ENCODE results near the gene GMPS. TPM values are rescaled to one million over a fixed set of nuclear protein-coding genes. Genes with fewer than 3 reads are reported as not detected.

GMPS gene
- total and polyA plus RNA-seq, 4 donors: 14.9 to 43.2 (median 31.0) TPM

DNA sequence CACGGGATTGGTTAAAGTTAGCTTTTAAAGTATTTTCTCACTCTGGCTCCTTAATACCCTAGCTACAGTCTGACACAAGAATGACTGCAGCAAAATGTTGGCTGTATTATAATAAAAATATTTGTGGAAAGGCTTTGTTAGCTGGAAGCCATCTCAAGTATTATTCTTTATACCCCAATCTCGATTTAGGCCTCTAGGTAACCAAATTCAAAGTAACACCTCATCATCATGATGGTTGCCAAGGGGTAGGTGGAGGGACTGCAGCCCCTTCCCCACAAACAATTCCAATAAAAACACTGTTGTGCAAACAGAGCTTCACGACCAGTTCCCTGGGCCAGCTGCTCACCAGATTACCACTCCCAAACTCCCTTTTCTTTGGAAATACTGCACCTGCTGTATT, 759 bp upstream of the GMPS start:
- H3K9me3 ChIP-seq (ENCODE audit: control insufficient read depth, low read length): no peaks in the 10 kb centered on the region
- peak overlapping the region in 1 of 2 donors; percentile 22 for H3K4me3 ChIP-seq (ENCODE audit: low read length in 2 of 2)
- no peaks in the 10 kb centered on the region for H3K27me3 ChIP-seq (ENCODE audit: control insufficient read depth in 1 of 2, insufficient read depth in 2 of 2, low read length in 1 of 2)
- H3K36me3 ChIP-seq (ENCODE audit: control insufficient read depth in 1 of 2, insufficient read depth in 2 of 2, low read length in 1 of 2): no peaks in the 10 kb centered on the region
- DNase-seq (no peak), ATAC-seq (ENCODE audit: low FRiP score) (no peak)
- intact Hi-C loops (cut with DNase I): loop anchor here (1.0 to 10.0 kb wide), 4 partner anchors 15 to 65 kb away; partner anchors contain the start of genes SLC33A1 (in 2 of the 2) and C3orf33 (in 1 of the 2)
- WGBS, 2 donors: 2 to 7% methylated on average over 3 of the region's 3 CpGs
- H3K27ac ChIP-seq (ENCODE audit: low read depth in 1 of 2, low read length in 2 of 2): peak overlapping the region; percentile 46 to 71
- H3K4me1 ChIP-seq (ENCODE audit: control insufficient read depth in 1 of 2, insufficient read depth in 2 of 2, low read length in 2 of 2): no peaks in the 10 kb centered on the region

DNA sequence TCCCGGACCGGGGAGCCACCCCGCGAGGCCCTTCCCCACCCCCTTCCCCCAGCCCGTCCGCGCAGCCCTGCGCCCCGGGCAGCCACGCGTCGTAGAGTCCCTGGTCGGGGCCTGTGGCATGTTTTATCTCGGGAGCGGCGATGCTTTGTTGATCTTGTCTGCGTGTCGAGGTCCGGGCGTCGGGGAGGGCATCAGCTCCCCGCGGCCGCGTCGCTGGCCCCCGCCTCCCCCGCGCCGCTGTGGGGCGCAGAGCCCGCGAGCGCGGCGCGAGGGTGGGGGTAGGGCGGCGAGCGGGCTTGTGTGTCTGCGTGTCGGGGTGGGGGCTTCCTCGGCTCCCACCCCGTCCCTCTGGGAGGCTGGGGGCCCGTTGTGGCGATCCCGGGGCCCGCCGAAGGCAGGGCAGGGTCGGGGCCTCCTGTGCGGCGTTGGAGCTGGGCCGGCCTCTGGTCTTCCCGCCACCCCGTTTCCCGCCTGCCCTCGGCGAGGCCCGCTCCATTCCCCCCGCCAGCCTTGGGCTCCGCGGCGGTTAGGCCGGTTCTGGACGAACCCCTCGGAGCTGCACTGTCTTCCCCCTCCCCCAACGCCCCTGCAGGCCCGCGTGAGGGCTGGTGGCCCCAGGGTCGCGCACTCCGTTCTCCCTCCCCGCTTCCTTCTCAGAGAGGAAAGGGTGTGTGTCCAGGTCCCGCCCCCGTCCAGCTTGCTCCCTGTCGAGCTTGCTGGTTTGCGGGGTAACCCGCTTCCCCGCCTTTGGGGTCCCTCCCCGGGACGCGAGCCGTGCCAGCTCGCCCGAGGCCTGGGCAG, 695 bp downstream of the GMPS start:
- no peaks in the 10 kb centered on the region for H3K4me1 ChIP-seq (ENCODE audit: control insufficient read depth in 1 of 2, insufficient read depth in 2 of 2, low read length in 2 of 2)
- peak; percentile 75 to 86 for DNase-seq
- 0 to 1% methylated on average over 61 to 85 of the region's 85 CpGs for WGBS, 2 donors
- intact Hi-C loops (cut with DNase I): loop anchor here (1.0 to 10.0 kb wide), 3 partner anchors 17 to 66 kb away; partner anchors contain the start of genes C3orf33 (in 1 of the 2) and SLC33A1 (in 1 of the 2)
- H3K27me3 ChIP-seq (ENCODE audit: control insufficient read depth in 1 of 2, insufficient read depth in 2 of 2, low read length in 1 of 2): no peaks in the 10 kb centered on the region
- H3K27ac ChIP-seq (ENCODE audit: low read depth in 1 of 2, low read length in 2 of 2): peak overlapping the region; percentile 57 to 64
- H3K36me3 ChIP-seq (ENCODE audit: control insufficient read depth in 1 of 2, insufficient read depth in 2 of 2, low read length in 1 of 2): no peaks in the 10 kb centered on the region
- ATAC-seq (ENCODE audit: low FRiP score): peak; percentile 64
- H3K4me3 ChIP-seq (ENCODE audit: low read length in 2 of 2): peak overlapping the region; percentile 69 to 87
- no peaks in the 10 kb centered on the region for H3K9me3 ChIP-seq (ENCODE audit: control insufficient read depth, low read length)

DNA sequence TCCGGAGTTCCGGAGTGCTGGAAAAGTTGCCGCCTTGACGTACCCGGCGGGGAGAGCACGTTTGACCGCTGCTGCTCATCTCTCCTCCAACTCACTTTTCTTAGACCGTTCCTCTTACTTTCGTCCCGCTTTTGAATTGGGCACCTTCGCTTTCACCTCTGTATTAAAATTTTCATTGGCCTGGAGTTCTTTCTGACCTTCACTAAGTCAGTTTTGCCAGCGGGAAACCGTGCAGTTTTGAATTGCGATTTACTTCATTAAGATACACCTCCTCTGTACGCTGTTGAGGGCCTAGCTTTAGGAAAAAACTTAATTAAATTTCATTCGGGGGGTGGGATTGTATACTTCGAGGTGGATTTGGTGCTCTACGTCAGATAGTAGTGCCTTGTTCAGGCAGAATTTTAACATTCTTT, 1.3 kb downstream of the GMPS start:
- no peaks in the 10 kb centered on the region for H3K9me3 ChIP-seq (ENCODE audit: control insufficient read depth, low read length)
- peak overlapping the region; percentile 44 to 64 for H3K27ac ChIP-seq (ENCODE audit: low read depth in 1 of 2, low read length in 2 of 2)
- WGBS, 2 donors: 1% methylated on average over 19 of the region's 19 CpGs
- H3K27me3 ChIP-seq (ENCODE audit: control insufficient read depth in 1 of 2, insufficient read depth in 2 of 2, low read length in 1 of 2): no peaks in the 10 kb centered on the region
- peak overlapping the region; percentile 69 to 87 for H3K4me3 ChIP-seq (ENCODE audit: low read length in 2 of 2)
- DNase-seq: no peak
- no peak for ATAC-seq (ENCODE audit: low FRiP score)
- H3K4me1 ChIP-seq (ENCODE audit: control insufficient read depth in 1 of 2, insufficient read depth in 2 of 2, low read length in 2 of 2): no peaks in the 10 kb centered on the region
- intact Hi-C loops (cut with DNase I): loop anchor here (5.0 to 10.0 kb wide), 2 partner anchors 41 to 67 kb away; partner anchors contain the start of gene C3orf33 (in 1 of the 2)
- H3K36me3 ChIP-seq (ENCODE audit: control insufficient read depth in 1 of 2, insufficient read depth in 2 of 2, low read length in 1 of 2): no peaks in the 10 kb centered on the region

DNA sequence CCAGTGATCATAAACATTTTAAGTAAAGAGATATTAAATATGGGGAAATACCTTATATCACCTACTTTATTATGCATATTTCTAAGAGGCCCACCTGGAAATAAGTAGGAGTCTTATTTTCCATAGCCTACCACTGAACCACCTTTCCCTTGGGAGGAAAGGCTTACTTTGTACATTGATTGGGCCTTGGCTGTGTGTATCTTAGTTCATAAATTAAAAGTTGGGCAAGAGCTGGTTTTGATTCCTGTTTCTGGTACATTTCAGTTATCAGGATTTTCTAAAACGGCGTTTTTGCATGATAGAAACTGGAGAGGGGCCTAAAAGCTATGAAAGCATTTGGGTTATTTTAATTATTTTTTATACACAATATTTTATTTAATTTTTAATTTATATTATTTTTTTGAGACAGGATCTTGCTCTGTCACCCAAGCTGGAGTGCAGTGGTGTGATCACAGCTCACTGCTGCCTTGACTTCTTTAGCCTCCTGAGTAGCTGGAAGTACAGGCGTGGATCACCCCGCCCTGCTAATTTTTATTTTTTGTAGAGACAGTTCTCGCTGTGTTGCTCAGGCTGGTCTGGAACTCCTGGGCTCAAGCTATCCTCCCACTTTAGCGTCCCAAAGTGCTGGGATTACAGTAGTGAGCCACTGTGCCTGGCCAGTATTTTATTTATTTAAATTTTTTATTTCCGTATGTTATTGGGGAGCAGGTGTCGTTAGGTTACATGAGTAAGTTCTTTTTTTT, 2.6 kb downstream of the GMPS start:
- no peak overlapping the region for H3K4me3 ChIP-seq (ENCODE audit: low read length in 2 of 2)
- DNase-seq (no peak), ATAC-seq (ENCODE audit: low FRiP score) (no peak)
- 72 to 81% methylated on average over 8 of the region's 8 CpGs for WGBS, 2 donors
- H3K9me3 ChIP-seq (ENCODE audit: control insufficient read depth, low read length): no peaks in the 10 kb centered on the region
- no peak overlapping the region for H3K27ac ChIP-seq (ENCODE audit: low read depth in 1 of 2, low read length in 2 of 2)
- no peaks in the 10 kb centered on the region for H3K27me3 ChIP-seq (ENCODE audit: control insufficient read depth in 1 of 2, insufficient read depth in 2 of 2, low read length in 1 of 2)
- no peaks in the 10 kb centered on the region for H3K4me1 ChIP-seq (ENCODE audit: control insufficient read depth in 1 of 2, insufficient read depth in 2 of 2, low read length in 2 of 2)
- no peaks in the 10 kb centered on the region for H3K36me3 ChIP-seq (ENCODE audit: control insufficient read depth in 1 of 2, insufficient read depth in 2 of 2, low read length in 1 of 2)
- intact Hi-C loops (cut with DNase I): loop anchor here (5.0 to 10.0 kb wide), 2 partner anchors 39 to 68 kb away; partner anchors contain the start of gene C3orf33 (in 1 of the 2)

DNA sequence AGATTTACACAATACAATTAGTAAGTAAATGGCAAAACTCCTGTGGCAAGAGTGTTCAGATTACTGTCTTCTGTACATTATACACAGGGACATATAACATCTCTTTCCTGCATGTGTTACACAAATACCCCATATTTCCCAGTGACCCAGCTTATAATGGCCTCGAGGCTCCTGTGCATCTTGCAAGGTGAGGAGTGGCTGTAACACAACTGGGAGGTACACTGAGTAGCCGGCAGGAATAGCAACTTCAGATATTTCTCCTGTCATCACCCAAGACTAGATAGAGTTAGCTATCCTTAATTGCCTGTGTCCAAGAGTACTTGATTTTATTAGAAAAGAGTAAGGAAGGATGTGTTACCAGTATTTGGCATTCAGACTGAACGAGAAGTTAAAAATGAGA, 5.6 kb downstream of the GMPS start:
- Histone ChIP-seq H3K4me3 (ENCODE audit: low read length in 2 of 2) (no peak overlapping the region), H3K36me3 (ENCODE audit: control insufficient read depth in 1 of 2, insufficient read depth in 2 of 2, low read length in 1 of 2) (no peaks in the 10 kb centered on the region), H3K27ac (ENCODE audit: low read depth in 1 of 2, low read length in 2 of 2) (no peak overlapping the region), H3K4me1 (ENCODE audit: control insufficient read depth in 1 of 2, insufficient read depth in 2 of 2, low read length in 2 of 2) (no peaks in the 10 kb centered on the region), H3K9me3 (ENCODE audit: control insufficient read depth, low read length) (no peaks in the 10 kb centered on the region), H3K27me3 (ENCODE audit: control insufficient read depth in 1 of 2, insufficient read depth in 2 of 2, low read length in 1 of 2) (no peaks in the 10 kb centered on the region)
- ATAC-seq (ENCODE audit: low FRiP score) (no peak), DNase-seq (no peak)
- intact Hi-C loops (cut with DNase I): loop anchor here in 1 of 2 donors (10.0 kb wide), 1 partner anchor 71 kb away; the partner anchor contains the start of gene C3orf33
- WGBS, 2 donors: 58 to 77% methylated on average over 3 of the region's 3 CpGs

DNA sequence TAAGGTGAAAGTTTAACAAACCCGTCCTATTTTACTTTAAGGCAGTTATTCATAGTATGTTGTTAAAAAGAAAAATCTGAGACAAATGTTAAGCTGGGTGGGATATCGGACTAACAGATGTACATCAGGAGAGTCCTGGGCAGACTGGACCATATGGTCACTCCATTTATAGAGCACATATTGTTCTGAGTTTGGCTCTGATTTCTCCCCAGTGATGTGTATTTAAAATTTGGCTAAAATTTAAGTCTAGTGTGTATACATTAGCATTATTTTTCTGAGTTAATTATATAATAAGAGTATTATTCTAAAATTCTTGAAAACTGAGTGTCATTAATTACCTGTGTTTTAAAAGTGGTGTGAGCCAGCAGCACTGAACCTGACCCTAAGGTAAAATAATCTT, 6.1 kb downstream of the GMPS start:
- no peak overlapping the region for H3K27ac ChIP-seq (ENCODE audit: low read depth in 1 of 2, low read length in 2 of 2)
- no peaks in the 10 kb centered on the region for H3K4me1 ChIP-seq (ENCODE audit: control insufficient read depth in 1 of 2, insufficient read depth in 2 of 2, low read length in 2 of 2)
- H3K9me3 ChIP-seq (ENCODE audit: control insufficient read depth, low read length): no peaks in the 10 kb centered on the region
- DNase-seq (no peak), ATAC-seq (ENCODE audit: low FRiP score) (no peak)
- intact Hi-C loops (cut with DNase I): loop anchor here in 1 of 2 donors (10.0 kb wide), 1 partner anchor 72 kb away; the partner anchor contains the start of gene C3orf33
- WGBS, 2 donors: 84 to 89% methylated on average over 2 of the region's 2 CpGs
- no peaks in the 10 kb centered on the region for H3K36me3 ChIP-seq (ENCODE audit: control insufficient read depth in 1 of 2, insufficient read depth in 2 of 2, low read length in 1 of 2)
- no peak overlapping the region for H3K4me3 ChIP-seq (ENCODE audit: low read length in 2 of 2)
- H3K27me3 ChIP-seq (ENCODE audit: control insufficient read depth in 1 of 2, insufficient read depth in 2 of 2, low read length in 1 of 2): no peaks in the 10 kb centered on the region

DNA sequence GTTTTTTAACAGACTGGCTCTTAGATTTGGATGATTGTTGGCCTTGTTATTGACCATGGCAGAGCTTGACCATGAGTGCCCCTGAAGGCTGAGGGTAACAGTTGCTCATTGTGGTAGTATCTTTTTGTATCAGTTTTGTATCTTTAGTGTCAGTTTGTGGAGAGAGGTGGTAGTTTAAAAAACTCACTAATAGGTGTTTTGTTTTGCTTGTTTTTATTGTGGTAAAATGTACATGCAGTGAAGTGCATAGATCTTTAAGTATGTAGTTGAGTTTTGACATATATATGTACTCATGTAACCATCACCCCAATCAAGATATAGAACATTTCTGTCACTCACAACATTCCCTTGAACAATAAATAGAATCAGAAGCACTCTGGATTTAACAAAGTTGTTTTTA, 9.8 kb downstream of the GMPS start:
- no peak for DNase-seq
- ATAC-seq (ENCODE audit: low FRiP score): no peak
- Histone ChIP-seq H3K4me3 (ENCODE audit: low read length in 2 of 2) (no peak overlapping the region), H3K4me1 (ENCODE audit: control insufficient read depth in 1 of 2, insufficient read depth in 2 of 2, low read length in 2 of 2) (no peaks in the 10 kb centered on the region), H3K27me3 (ENCODE audit: control insufficient read depth in 1 of 2, insufficient read depth in 2 of 2, low read length in 1 of 2) (no peaks in the 10 kb centered on the region), H3K27ac (ENCODE audit: low read depth in 1 of 2, low read length in 2 of 2) (no peak overlapping the region), H3K36me3 (ENCODE audit: control insufficient read depth in 1 of 2, insufficient read depth in 2 of 2, low read length in 1 of 2) (no peaks in the 10 kb centered on the region), H3K9me3 (ENCODE audit: control insufficient read depth, low read length) (no peaks in the 10 kb centered on the region)
- intact Hi-C loops (cut with DNase I): no loop called here

DNA sequence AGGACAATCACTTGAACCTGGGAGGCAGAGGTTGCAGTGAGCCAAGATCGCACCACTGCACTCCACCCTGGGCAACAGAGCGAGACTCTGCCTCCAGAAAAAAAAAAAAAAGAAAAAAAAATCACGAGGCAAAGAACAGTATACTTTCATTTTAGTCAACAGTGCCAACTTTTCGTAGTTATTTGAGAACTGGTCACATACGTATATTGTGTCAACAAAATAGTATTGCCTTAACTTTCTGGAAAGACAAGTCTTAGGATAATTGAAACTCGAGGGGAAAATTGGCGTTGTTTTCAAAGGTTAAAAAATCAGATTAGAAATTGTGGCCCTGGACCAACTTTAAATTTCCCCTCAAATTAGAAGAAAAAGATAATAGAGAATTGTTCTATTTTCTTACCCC, 13.8 kb downstream of the GMPS start:
- H3K4me1 ChIP-seq (ENCODE audit: control insufficient read depth in 1 of 2, insufficient read depth in 2 of 2, low read length in 2 of 2): no peaks in the 10 kb centered on the region
- no peak overlapping the region for H3K27ac ChIP-seq (ENCODE audit: low read depth in 1 of 2, low read length in 2 of 2)
- H3K36me3 ChIP-seq (ENCODE audit: control insufficient read depth in 1 of 2, insufficient read depth in 2 of 2, low read length in 1 of 2): no peaks in the 10 kb centered on the region
- H3K9me3 ChIP-seq (ENCODE audit: control insufficient read depth, low read length): no peaks in the 10 kb centered on the region
- 85 to 88% methylated on average over 7 of the region's 7 CpGs for WGBS, 2 donors
- H3K4me3 ChIP-seq (ENCODE audit: low read length in 2 of 2): no peak overlapping the region
- DNase-seq (no peak), ATAC-seq (ENCODE audit: low FRiP score) (no peak)
- intact Hi-C loops (cut with DNase I): no loop called here
- no peaks in the 10 kb centered on the region for H3K27me3 ChIP-seq (ENCODE audit: control insufficient read depth in 1 of 2, insufficient read depth in 2 of 2, low read length in 1 of 2)

Measured in aorta (tissue), 5 donors.